Endothelial cell of umbilical vein (primary cell): ENCODE data around the gene ASGR2. TPM values are rescaled to one million over a fixed set of nuclear protein-coding genes. Genes with fewer than 3 reads are reported as not detected.

ENCODE experiments used
- BruUV-seq: library from RNA; stranded (reverse); fragments of 400-500 nt; replicated peaks from 2 replicates; lab custom pipeline; 2021; lab: Mats Ljungman, UMichigan
- CTCF ChIA-PET: fragments of 300-600, 350-600 bp; sonication (Branson Sonifier 250); formaldehyde crosslinking; loops from one replicate; lab custom pipeline; 2021; ENCODE audit warnings: antibody characterized with exemption, inconsistent platforms; lab: Charles Lee
- POLR2A ChIA-PET: fragments of 300-600, 350-600 bp; sonication (Branson Sonifier 250); formaldehyde crosslinking; loops from one replicate; lab custom pipeline; 2021; ENCODE audit warnings: antibody characterized with exemption, inconsistent platforms; lab: Charles Lee
- DNase-seq: peaks from one replicate; pipeline ENCODE4 v3.0.0-alpha.2; 2011; ENCODE audit warnings: low read depth, low spot score
- FAIRE-seq: peaks from 2 replicates; lab custom pipeline; 2011; peaks lifted over from hg19 to GRCh38; lab: Jason Lieb, UNC
- H2AFZ ChIP-seq: 2 replicates; pipeline ENCODE4 v1.6.0; 2012; ENCODE audit warnings: low read depth, low read length, control low read depth, inconsistent platforms
- H3K27ac ChIP-seq: 2 replicates; pipeline ENCODE4 v1.5.1; 2011; ENCODE audit warnings: low read depth, mild to moderate bottlenecking, control low read depth, low read length, moderate library complexity; ENCODE audit not compliant: insufficient read depth
- H3K27me3 ChIP-seq, 2 experiments: 2 replicates each; pipeline versions ENCODE4 v1.6.0 to v1.6.1; 2011; ENCODE audit warnings: low read length in 2 of 2, mixed read lengths in 1 of 2; ENCODE audit not compliant: control insufficient read depth in 2 of 2, insufficient read depth in 2 of 2
- H3K36me3 ChIP-seq, 2 experiments: 2 replicates in 1 of 2; 3 replicates in 1 of 2; pipeline ENCODE4 v1.5.1; 2011; ENCODE audit warnings: low read length in 2 of 2, mild to moderate bottlenecking in 1 of 2, moderate library complexity in 1 of 2; ENCODE audit not compliant: control insufficient read depth in 2 of 2, insufficient read depth in 2 of 2; ENCODE audit errors: extremely low read depth in 1 of 2
- H3K4me1 ChIP-seq: 3 replicates; pipeline ENCODE4 v1.5.1; 2011; ENCODE audit warnings: mild to moderate bottlenecking, low read length; ENCODE audit not compliant: control insufficient read depth, insufficient read depth; ENCODE audit errors: extremely low read depth
- H3K4me2 ChIP-seq: 2 replicates; pipeline ENCODE4 v1.6.1; 2011; ENCODE audit warnings: low read length, control low read depth, mixed read lengths; ENCODE audit not compliant: insufficient read depth
- H3K4me3 ChIP-seq, 3 experiments: fragments of 200-600 bp in 1 of 3; sonication (generic), shearing (Covaris generic) in 1 of 3; replicated peaks in 1 of 3; 2 replicates each; pipeline ENCODE4 v1.5.1; 2011 to 2016; ENCODE audit warnings: control low read depth in 3 of 3, low read length in 3 of 3, mild to moderate bottlenecking in 2 of 3, inconsistent platforms in 1 of 3, low read depth in 1 of 3, moderate library complexity in 1 of 3; ENCODE audit not compliant: insufficient read depth in 1 of 3
- H3K79me2 ChIP-seq: 2 replicates; pipeline ENCODE4 v1.6.0; 2012; ENCODE audit warnings: low read length, inconsistent platforms; ENCODE audit not compliant: control insufficient read depth, insufficient read depth
- H3K9ac ChIP-seq: replicated peaks from 2 replicates; pipeline ENCODE3; 2011; ENCODE audit warnings: low read length, control low read depth; ENCODE audit not compliant: insufficient read depth; ENCODE audit errors: extremely low read depth
- H3K9me1 ChIP-seq: replicated peaks from 3 replicates; pipeline ENCODE4 v1.6.0; 2011; ENCODE audit warnings: mild to moderate bottlenecking, low read length; ENCODE audit not compliant: control insufficient read depth, insufficient read depth; ENCODE audit errors: extremely low read depth
- H3K9me3 ChIP-seq: replicated peaks from 2 replicates; pipeline ENCODE4 v1.5.1; 2012; ENCODE audit warnings: low read length, inconsistent platforms; ENCODE audit not compliant: control insufficient read depth, insufficient read depth
- H4K20me1 ChIP-seq: replicated peaks from 2 replicates; pipeline ENCODE3; 2011; ENCODE audit warnings: mild to moderate bottlenecking, low read length; ENCODE audit not compliant: control insufficient read depth, insufficient read depth; ENCODE audit errors: extremely low read depth
- EZH2 ChIP-seq: IDR thresholded peaks from 2 replicates; pipeline ENCODE4 v1.6.1; 2012; ENCODE audit warnings: borderline replicate concordance, low read depth, mild to moderate bottlenecking, moderate library complexity, low read length, inconsistent platforms; ENCODE audit not compliant: severe bottlenecking
- FOS ChIP-seq: IDR thresholded peaks from 2 replicates; pipeline ENCODE4 v1.6.1; 2011; ENCODE audit warnings: mild to moderate bottlenecking, low read length, moderate library complexity, borderline replicate concordance; ENCODE audit not compliant: insufficient read depth
- GATA2 ChIP-seq: IDR thresholded peaks from 2 replicates; pipeline ENCODE4 v1.7.0; 2011; ENCODE audit warnings: low read depth, mild to moderate bottlenecking, moderate library complexity, mixed read lengths, low read length; ENCODE audit not compliant: insufficient read length, insufficient read depth
- JUN ChIP-seq: IDR thresholded peaks from 2 replicates; pipeline ENCODE4 v1.6.1; 2011; ENCODE audit warnings: borderline replicate concordance, low read depth; ENCODE audit not compliant: insufficient read length, insufficient read depth
- MYC ChIP-seq: IDR thresholded peaks from one replicate; pipeline ENCODE4 v1.6.1; 2011; ENCODE audit warnings: mild to moderate bottlenecking, low read depth, low read length
- POLR2A ChIP-seq: IDR thresholded peaks from 2 replicates; pipeline ENCODE4 v1.6.1; 2012; ENCODE audit warnings: low read depth, mild to moderate bottlenecking, control low read depth, low read length
- POLR2AphosphoS5 ChIP-seq: IDR thresholded peaks from 2 replicates; pipeline ENCODE4 v1.6.1; 2012; ENCODE audit warnings: low read depth, mild to moderate bottlenecking, control low read depth, low read length, moderate library complexity; ENCODE audit not compliant: insufficient read depth
- dilution Hi-C: fragments of 300-500 bp; cut with MboI; formaldehyde crosslinking; loops from one replicate; pipeline ENCODE4 v1.15.0; 2019; ENCODE audit warnings: low sequenced_read_pairs; ENCODE audit not compliant: extremely low pct_ligation_motif_present
- intact Hi-C: fragments of 100-400 bp; cut with micrococcal nuclease; formaldehyde crosslinking; loops from one replicate; pipeline ENCODE4 v1.10.0; 2022
- polyA plus RNA-seq, 4 experiments: library from polyadenylated mRNA; depleted of rRNA in 3 of 4; stranded (reverse) in 3 of 4; unstranded in 1 of 4; fragments of >200 nt; gene quantifications; 2 replicates each; pipeline versions ENCODE4 v1.2.1 to v1.2.3, GENCODE V29; 2011 to 2012; ENCODE audit warnings: missing spikeins in 1 of 4
- total RNA-seq: library from RNA; stranded (reverse); gene quantifications from 2 replicates; pipeline ENCODE4 v1.2.3, GENCODE V29; 2021
- TF ChIP-seq, protein P1 (sequence below): IDR thresholded peaks from 2 replicates; pipeline ENCODE4 v1.6.1; 2011; ENCODE audit not compliant: insufficient read depth, insufficient read length
- TF ChIP-seq, protein P2 (sequence below), 2 donors: IDR thresholded peaks; 1 replicate in 1 of 2; 2 replicates in 1 of 2; pipeline ENCODE4 v1.5.1; 2011; ENCODE audit warnings: low read length in 2 of 2, mild to moderate bottlenecking in 2 of 2, moderate library complexity in 2 of 2, control low read depth in 1 of 2, inconsistent platforms in 1 of 2, low read depth in 1 of 2; ENCODE audit not compliant: insufficient read depth in 1 of 2; ENCODE audit errors: extremely low read depth in 1 of 2

ASGR2 gene
- total and polyA plus RNA-seq, 2 donors (not counting 3 experiments of a cell fraction or from before 2014, with no cell fraction given): not detected

DNA sequence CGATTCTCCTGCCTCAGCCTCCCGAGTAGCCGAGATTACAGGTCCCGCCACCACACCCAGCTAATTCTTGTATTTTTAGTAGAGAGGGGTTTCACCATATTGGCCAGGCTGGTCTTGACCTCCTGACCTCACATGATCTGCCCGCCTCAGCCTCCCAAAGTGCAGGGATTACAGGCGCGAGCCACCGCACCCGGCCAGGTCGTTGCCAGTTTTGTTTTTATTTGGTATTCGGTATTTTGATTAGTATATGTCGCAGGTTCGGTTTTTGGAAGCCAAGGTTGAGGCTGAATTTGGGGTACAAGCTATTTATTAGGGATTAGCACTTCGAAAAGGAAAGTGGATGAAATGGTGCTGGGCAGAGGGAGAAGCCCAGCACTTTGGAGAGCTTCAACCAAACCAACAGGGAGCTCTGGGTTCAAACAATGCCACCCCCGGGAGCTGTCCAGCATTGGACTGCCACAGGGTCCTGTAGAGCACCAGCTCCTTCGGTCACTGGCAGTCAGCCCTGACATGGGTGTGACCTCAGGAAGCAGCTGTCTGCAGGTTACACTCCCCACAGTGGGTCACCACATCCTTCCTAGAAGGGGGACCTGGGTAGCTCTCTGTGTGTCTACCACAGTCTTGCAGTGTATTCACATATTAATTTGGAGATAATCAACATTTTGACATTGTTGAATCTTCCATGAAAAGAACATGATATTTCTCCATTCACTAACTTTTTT is 33.1 kb downstream of the ASGR2 start:
- POLR2A ChIA-PET: no interaction called here
- H2AFZ ChIP-seq: no peak overlapping the region
- CTCF ChIA-PET: interaction anchor here (0.6 to 2.1 kb wide), 7 partner anchors 13 to 161 kb away, joined by 3 to 9 read pairs (median 4); no protein-coding TSS in a partner anchor
- H3K9me1 ChIP-seq: no peaks in the 10 kb centered on the region
- no peak overlapping the region for H3K4me3 ChIP-seq
- no peaks in the 10 kb centered on the region for H4K20me1 ChIP-seq
- no peaks in the 10 kb centered on the region for H3K9me3 ChIP-seq
- H3K4me1 ChIP-seq: peaks cover 5% of the 10 kb centered on the region
- no peak overlapping the region for H3K27ac ChIP-seq
- dilution Hi-C loops (no loop called here), intact Hi-C loops (no loop called here)
- H3K79me2 ChIP-seq: no peaks in the 10 kb centered on the region
- FAIRE-seq: no peak
- H3K27me3 ChIP-seq: no peaks in the 10 kb centered on the region
- no TSS peak for BruUV-seq
- H3K36me3 ChIP-seq: no peaks in the 10 kb centered on the region
- H3K4me2 ChIP-seq: no peak overlapping the region
- no peak for DNase-seq
- TF ChIP-seq POLR2A (no peak), FOS (no peak), MYC (no peak), POLR2AphosphoS5 (no peak)
- TF ChIP-seq, protein P1, sequence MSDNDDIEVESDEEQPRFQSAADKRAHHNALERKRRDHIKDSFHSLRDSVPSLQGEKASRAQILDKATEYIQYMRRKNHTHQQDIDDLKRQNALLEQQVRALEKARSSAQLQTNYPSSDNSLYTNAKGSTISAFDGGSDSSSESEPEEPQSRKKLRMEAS: no peak
- no peak overlapping the region for H3K9ac ChIP-seq

DNA sequence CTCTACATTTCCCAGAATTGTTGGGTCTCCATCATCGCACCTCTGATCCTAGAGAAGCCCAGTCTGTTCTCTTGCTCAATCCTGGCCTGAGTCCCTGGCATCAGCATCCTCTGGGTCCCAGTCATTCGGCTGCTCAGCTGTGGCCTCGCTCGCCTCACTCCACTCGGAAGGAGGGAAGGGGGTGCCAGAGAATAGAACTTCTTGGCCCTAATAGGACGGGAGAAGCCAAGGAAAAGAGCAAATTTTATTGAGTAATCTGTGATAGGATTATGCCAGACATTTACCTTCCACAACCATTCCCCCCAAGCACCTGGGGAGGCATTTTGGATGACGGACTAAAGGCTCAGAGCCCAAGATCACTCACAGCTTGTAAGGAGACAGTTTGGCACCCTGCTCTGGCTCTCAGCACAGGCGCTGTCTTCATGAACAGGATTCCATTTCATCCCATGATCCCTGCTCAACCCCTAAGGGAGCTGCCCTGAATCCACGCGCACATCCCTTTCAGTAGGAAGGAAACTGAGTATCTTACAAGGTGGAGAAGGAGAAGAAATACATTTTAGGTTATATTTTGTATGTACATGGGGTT is 34.1 kb downstream of the ASGR2 start:
- no peak for DNase-seq

More for the DNA sequence above, 34.1 kb downstream of the ASGR2 start:
- no peak for FAIRE-seq
- intact Hi-C loops (no loop called here), dilution Hi-C loops (no loop called here)
- Histone ChIP-seq H2AFZ (no peak overlapping the region), H3K9me1 (no peaks in the 10 kb centered on the region), H3K36me3 (no peaks in the 10 kb centered on the region), H3K9me3 (no peaks in the 10 kb centered on the region), H3K9ac (no peak overlapping the region), H3K27me3 (no peaks in the 10 kb centered on the region), H3K27ac (no peak overlapping the region), H3K79me2 (no peaks in the 10 kb centered on the region), H3K4me2 (no peak overlapping the region), H4K20me1 (no peaks in the 10 kb centered on the region), H3K4me1 (peaks cover 5% of the 10 kb centered on the region), H3K4me3 (no peak overlapping the region)
- TF ChIP-seq JUN (no peak), POLR2AphosphoS5 (no peak), MYC (no peak), EZH2 (no peak), GATA2 (no peak), FOS (no peak), POLR2A (no peak)
- TF ChIP-seq, protein P1: no peak
- TF ChIP-seq, protein P2, sequence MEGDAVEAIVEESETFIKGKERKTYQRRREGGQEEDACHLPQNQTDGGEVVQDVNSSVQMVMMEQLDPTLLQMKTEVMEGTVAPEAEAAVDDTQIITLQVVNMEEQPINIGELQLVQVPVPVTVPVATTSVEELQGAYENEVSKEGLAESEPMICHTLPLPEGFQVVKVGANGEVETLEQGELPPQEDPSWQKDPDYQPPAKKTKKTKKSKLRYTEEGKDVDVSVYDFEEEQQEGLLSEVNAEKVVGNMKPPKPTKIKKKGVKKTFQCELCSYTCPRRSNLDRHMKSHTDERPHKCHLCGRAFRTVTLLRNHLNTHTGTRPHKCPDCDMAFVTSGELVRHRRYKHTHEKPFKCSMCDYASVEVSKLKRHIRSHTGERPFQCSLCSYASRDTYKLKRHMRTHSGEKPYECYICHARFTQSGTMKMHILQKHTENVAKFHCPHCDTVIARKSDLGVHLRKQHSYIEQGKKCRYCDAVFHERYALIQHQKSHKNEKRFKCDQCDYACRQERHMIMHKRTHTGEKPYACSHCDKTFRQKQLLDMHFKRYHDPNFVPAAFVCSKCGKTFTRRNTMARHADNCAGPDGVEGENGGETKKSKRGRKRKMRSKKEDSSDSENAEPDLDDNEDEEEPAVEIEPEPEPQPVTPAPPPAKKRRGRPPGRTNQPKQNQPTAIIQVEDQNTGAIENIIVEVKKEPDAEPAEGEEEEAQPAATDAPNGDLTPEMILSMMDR (IDR thresholded peaks at IDR 0.05; ENCODE audit: extremely low read depth in 1 of 2, insufficient read depth in 1 of 2, low read depth in 1 of 2, low read length in 2 of 2): no peak
- ChIA-PET POLR2A (no interaction called here), CTCF (interaction anchor here (0.7 to 2.1 kb wide), 5 partner anchors 21 to 160 kb away, joined by 3 to 9 read pairs (median 5); no protein-coding TSS in a partner anchor)
- BruUV-seq: no TSS peak
